GM18870 (cell line): ENCODE data around the gene TRIM42.

Experiments used
- ATAC-seq: cut with Tn5 transposase; IDR thresholded peaks from one replicate; pipeline ENCODE4 v1.9.1; 2021; ENCODE audit warnings: moderate library complexity; ENCODE audit not compliant: unreplicated experiment

TRIM42 gene

GRCh38 chr3:140677764-140678163, at the start of gene TRIM42:
TRIM42 (plus strand) TSS chr3:140678064; CDS start chr3:140678230, 166 bp downstream.
- no peak for ATAC-seq

- no peak for ATAC-seq
These were observed 49.3 kb upstream of the TRIM42 start for GRCh38 chr3:140628606-140629005.

GRCh38 chr3:140629357-140630137, 48.3 kb upstream of the TRIM42 start:
- no peak for ATAC-seq

GRCh38 chr3:140630366-140630765, 47.5 kb upstream of the TRIM42 start:
- ATAC-seq = no peak

- ATAC-seq = no peak
These were observed 47.0 kb upstream of the TRIM42 start for GRCh38 chr3:140630866-140631265.

GRCh38 chr3:140635276-140635675, 42.6 kb upstream of the TRIM42 start:
- no peak for ATAC-seq

- no peak for ATAC-seq
These were observed 41.3 kb upstream of the TRIM42 start for GRCh38 chr3:140636406-140637138.

- ATAC-seq = no peak
These were observed 26.6 kb upstream of the TRIM42 start for GRCh38 chr3:140651287-140651686.

GRCh38 chr3:140655678-140656077, 22.2 kb upstream of the TRIM42 start:
- no peak for ATAC-seq

GRCh38 chr3:140664111-140664510, 13.8 kb upstream of the TRIM42 start:
- no peak for ATAC-seq

- no peak for ATAC-seq
These were observed 4.7 kb downstream of the TRIM42 start for GRCh38 chr3:140682586-140682985.

- ATAC-seq = no peak
These were observed 8.3 kb downstream of the TRIM42 start for GRCh38 chr3:140686128-140686527.

GRCh38 chr3:140686948-140687347, 9.1 kb downstream of the TRIM42 start:
- no peak for ATAC-seq

- no peak for ATAC-seq
These were observed 17.6 kb downstream of the TRIM42 start for GRCh38 chr3:140695361-140696061.

- ATAC-seq = no peak
These were observed 21.8 kb downstream of the TRIM42 start for GRCh38 chr3:140699516-140700231.

GRCh38 chr3:140702281-140702680, 24.4 kb downstream of the TRIM42 start:
- no peak for ATAC-seq

- ATAC-seq = no peak
These were observed 25.6 kb downstream of the TRIM42 start for GRCh38 chr3:140703496-140703895.

- no peak for ATAC-seq
These were observed 26.9 kb downstream of the TRIM42 start for GRCh38 chr3:140704733-140705132.

GRCh38 chr3:140705954-140706353, 28.1 kb downstream of the TRIM42 start:
- no peak for ATAC-seq

- ATAC-seq = no peak
These were observed 28.5 kb downstream of the TRIM42 start for GRCh38 chr3:140706360-140706759.

- ATAC-seq = no peak
These were observed 31.0 kb downstream of the TRIM42 start for GRCh38 chr3:140708815-140709214.
